SH-SY5Y (cell line): ENCODE data around the gene NFATC3.

Experiments used
- GATA2 ChIP-seq: IDR thresholded peaks from 2 replicates; pipeline ENCODE4 v1.6.1; 2011; ENCODE audit warnings: mild to moderate bottlenecking, low read depth, low read length
- GATA3 ChIP-seq: IDR thresholded peaks from 2 replicates; pipeline ENCODE4 v1.6.1; 2011; ENCODE audit warnings: low read depth, mild to moderate bottlenecking, low read length, moderate library complexity

- TF ChIP-seq GATA2, result no peak
- no peak for TF ChIP-seq GATA3
Observed at GRCh38 chr16:68244481-68244902, 159.3 kb downstream of the NFATC3 start.
